IPS-20b (cell line): ENCODE data around the gene OSBPL6.
A peak's percentile ranks its signal among the peaks of the same experiment; 100 is the strongest.
"Not testable (repeated sequence)": the region's sequence is repeated elsewhere in the genome, so short reads cannot be mapped to it uniquely, and the experiment has no call there.

Source experiments
- H3K27ac ChIP-seq: one replicate; pipeline ENCODE4 v1.5.1; 2013; ENCODE audit warnings: low read length
- H3K27me3 ChIP-seq: 2 replicates; pipeline ENCODE4 v1.6.1; 2013; ENCODE audit warnings: mild to moderate bottlenecking, low read length, inconsistent platforms; ENCODE audit not compliant: insufficient read depth
- H3K36me3 ChIP-seq: 2 replicates; pipeline ENCODE4 v1.6.1; 2013; ENCODE audit warnings: low read depth, mild to moderate bottlenecking, inconsistent platforms, low read length, moderate library complexity; ENCODE audit not compliant: insufficient read depth
- H3K4me1 ChIP-seq: 2 replicates; pipeline ENCODE4 v1.6.1; 2013; ENCODE audit warnings: mild to moderate bottlenecking, control low read depth, inconsistent platforms, low read length, moderate library complexity; ENCODE audit not compliant: insufficient read depth
- H3K4me3 ChIP-seq: 2 replicates; pipeline ENCODE4 v1.5.1; 2013; ENCODE audit warnings: mild to moderate bottlenecking, low read length, inconsistent platforms
- H3K9ac ChIP-seq: 2 replicates; pipeline ENCODE4 v1.6.1; 2013; ENCODE audit warnings: low read depth, mild to moderate bottlenecking, inconsistent platforms, low read length, moderate library complexity
- H3K9me3 ChIP-seq: 2 replicates; pipeline ENCODE4 v1.6.1; 2013; ENCODE audit warnings: mild to moderate bottlenecking, low read depth, low read length, inconsistent platforms; ENCODE audit not compliant: insufficient read depth

The OSBPL6 gene

GRCh38 chr2:178177066-178177679 lies 17.1 kb upstream of the OSBPL6 start:
- Histone ChIP-seq H3K9me3 (no peaks in the 10 kb centered on the region), H3K4me3 (no peak overlapping the region), H3K4me1 (no peaks in the 10 kb centered on the region), H3K27me3 (no peaks in the 10 kb centered on the region), H3K27ac (no peak overlapping the region), H3K9ac (no peak overlapping the region), H3K36me3 (no peaks in the 10 kb centered on the region)

GRCh38 chr2:178180648-178181047 lies 13.7 kb upstream of the OSBPL6 start:
- H3K9me3 ChIP-seq, H3K27me3 ChIP-seq, H3K4me3 ChIP-seq, H3K27ac ChIP-seq, H3K36me3 ChIP-seq, H3K9ac ChIP-seq, H3K4me1 ChIP-seq: not testable (repeated sequence)

- no peak overlapping the region for H3K4me3 ChIP-seq
- H3K9ac ChIP-seq = no peak overlapping the region
- H3K4me1 ChIP-seq = no peaks in the 10 kb centered on the region
- no peaks in the 10 kb centered on the region for H3K36me3 ChIP-seq
- no peaks in the 10 kb centered on the region for H3K9me3 ChIP-seq
- H3K27ac ChIP-seq = no peak overlapping the region
- peaks cover 27% of the 10 kb centered on the region for H3K27me3 ChIP-seq
Measured at GRCh38 chr2:178187861-178188260, 6.5 kb upstream of the OSBPL6 start.

- Histone ChIP-seq H3K27me3 (peaks cover 33% of the 10 kb centered on the region), H3K4me3 (no peak overlapping the region)
Measured at GRCh38 chr2:178188466-178188865, 5.8 kb upstream of the OSBPL6 start.

GRCh38 chr2:178191004-178191508 lies 3.3 kb upstream of the OSBPL6 start:
- no peak overlapping the region for H3K9ac ChIP-seq
- H3K27me3 ChIP-seq = peaks cover 52% of the 10 kb centered on the region
- no peak overlapping the region for H3K4me3 ChIP-seq
- no peak overlapping the region for H3K27ac ChIP-seq
- H3K9me3 ChIP-seq = no peaks in the 10 kb centered on the region
- H3K4me1 ChIP-seq = peaks cover 7% of the 10 kb centered on the region; the same call in 1 of the 2 replicates
- H3K36me3 ChIP-seq = no peaks in the 10 kb centered on the region

More at GRCh38 chr2:178188466-178188865, 5.8 kb upstream of the OSBPL6 start:
- H3K9ac ChIP-seq = no peak overlapping the region
- H3K36me3 ChIP-seq = no peaks in the 10 kb centered on the region
- no peaks in the 10 kb centered on the region for H3K9me3 ChIP-seq
- H3K27ac ChIP-seq = no peak overlapping the region
- no peaks in the 10 kb centered on the region for H3K4me1 ChIP-seq

- H3K36me3 ChIP-seq = no peaks in the 10 kb centered on the region
- H3K4me1 ChIP-seq = peaks cover 8% of the 10 kb centered on the region; the same call in 1 of the 2 replicates
- H3K9ac ChIP-seq = no peak overlapping the region
- H3K27me3 ChIP-seq = peaks cover 56% of the 10 kb centered on the region
- no peak overlapping the region for H3K4me3 ChIP-seq
- H3K9me3 ChIP-seq = no peaks in the 10 kb centered on the region
- H3K27ac ChIP-seq = no peak overlapping the region
Measured at GRCh38 chr2:178191511-178191910, 2.8 kb upstream of the OSBPL6 start.

GRCh38 chr2:178193496-178193822 lies 853 bp upstream of the OSBPL6 start:
- no peaks in the 10 kb centered on the region for H3K9me3 ChIP-seq
- H3K4me3 ChIP-seq = peak overlapping the region; percentile 80
- no peaks in the 10 kb centered on the region for H3K36me3 ChIP-seq
- H3K9ac ChIP-seq = peak overlapping the region; percentile 39; the same call in 1 of the 2 replicates
- no peak overlapping the region for H3K27ac ChIP-seq
- peaks cover 8% of the 10 kb centered on the region; the same call in 1 of the 2 replicates for H3K4me1 ChIP-seq
- peaks cover 71% of the 10 kb centered on the region for H3K27me3 ChIP-seq

GRCh38 chr2:178194600-178195389 lies 483 bp downstream of the OSBPL6 start:
- no peak overlapping the region for H3K27ac ChIP-seq

GRCh38 chr2:178195390-178196166 lies 1.3 kb downstream of the OSBPL6 start:
- Histone ChIP-seq H3K36me3 (no peaks in the 10 kb centered on the region), H3K9me3 (no peaks in the 10 kb centered on the region), H3K27me3 (peaks cover 67% of the 10 kb centered on the region), H3K9ac (peak overlapping the region; percentile 52; the same call in 1 of the 2 replicates), H3K27ac (no peak overlapping the region), H3K4me3 (peak overlapping the region; percentile 80), H3K4me1 (peaks cover 8% of the 10 kb centered on the region; the same call in 1 of the 2 replicates)

More at GRCh38 chr2:178194600-178195389, 483 bp downstream of the OSBPL6 start:
- Histone ChIP-seq H3K4me3 (peak overlapping the region; percentile 80), H3K4me1 (peaks cover 8% of the 10 kb centered on the region; the same call in 1 of the 2 replicates), H3K36me3 (no peaks in the 10 kb centered on the region), H3K27me3 (peaks cover 71% of the 10 kb centered on the region), H3K9ac (peak overlapping the region; percentile 52; the same call in 1 of the 2 replicates), H3K9me3 (no peaks in the 10 kb centered on the region)

- Histone ChIP-seq H3K9ac (no peak overlapping the region), H3K27me3 (peaks cover 45% of the 10 kb centered on the region), H3K9me3 (no peaks in the 10 kb centered on the region), H3K4me1 (peaks cover 8% of the 10 kb centered on the region; the same call in 1 of the 2 replicates), H3K4me3 (no peak overlapping the region), H3K27ac (no peak overlapping the region), H3K36me3 (no peaks in the 10 kb centered on the region)
Measured at GRCh38 chr2:178197791-178198190, 3.5 kb downstream of the OSBPL6 start.

- H3K4me1 ChIP-seq, H3K9ac ChIP-seq, H3K36me3 ChIP-seq, H3K4me3 ChIP-seq, H3K9me3 ChIP-seq, H3K27ac ChIP-seq: not testable (repeated sequence)
- H3K27me3 ChIP-seq = peaks cover 38% of the 10 kb centered on the region
Measured at GRCh38 chr2:178198441-178198840, 4.1 kb downstream of the OSBPL6 start.
